WERI-Rb-1 (cell line): Measurements from ENCODE around the gene SPATA16.
"Not testable (repeated sequence)": the region's sequence is repeated elsewhere in the genome, so short reads cannot be mapped to it uniquely, and the experiment has no call there.

Experiments used
- DNase-seq: peaks from one replicate; pipeline ENCODE4 v3.0.0-alpha.2; 2020
- H3K27ac ChIP-seq: fragments of 250-450 bp; sonication (Bioruptor Pico); 2 replicates; pipeline ENCODE4 v1.5.1; 2020; ENCODE audit warnings: mild to moderate bottlenecking, moderate library complexity
- H3K27me3 ChIP-seq: fragments of 250-450 bp; sonication (Bioruptor Pico); 2 replicates; pipeline ENCODE4 v1.5.1; 2021; ENCODE audit warnings: mild to moderate bottlenecking, low read depth, moderate library complexity; ENCODE audit not compliant: insufficient read depth, severe bottlenecking
- H3K36me3 ChIP-seq: fragments of 250-450 bp; sonication (Bioruptor Pico); 2 replicates; pipeline ENCODE4 v1.5.1; 2020; ENCODE audit warnings: mild to moderate bottlenecking, moderate library complexity
- H3K4me3 ChIP-seq: 2 replicates; pipeline ENCODE4 v1.5.1; 2011; ENCODE audit warnings: low read depth, mild to moderate bottlenecking, control low read depth, low read length
- H3K9me3 ChIP-seq: fragments of 250-450 bp; sonication (Bioruptor Pico); 2 replicates; pipeline ENCODE4 v1.5.1; 2021; ENCODE audit warnings: mild to moderate bottlenecking, moderate library complexity; ENCODE audit not compliant: severe bottlenecking
- CTCF ChIP-seq: IDR thresholded peaks from 2 replicates; pipeline ENCODE4 v1.5.1; 2011; ENCODE audit warnings: low read depth, mild to moderate bottlenecking, control low read depth, inconsistent platforms, low read length

Gene SPATA16

GRCh38 chr3:172892158-172892557 lies 248.9 kb downstream of the SPATA16 start:
- H3K9me3 ChIP-seq: no peaks in the 10 kb centered on the region
- no peak for DNase-seq
- no peak overlapping the region for H3K4me3 ChIP-seq
- H3K27me3 ChIP-seq: no peaks in the 10 kb centered on the region
- no peaks in the 10 kb centered on the region for H3K36me3 ChIP-seq
- H3K27ac ChIP-seq: no peak overlapping the region
- TF ChIP-seq CTCF: no peak

- H3K9me3 ChIP-seq: no peaks in the 10 kb centered on the region
- no peak overlapping the region for H3K27ac ChIP-seq
- DNase-seq: no peak
- no peak overlapping the region for H3K4me3 ChIP-seq
- TF ChIP-seq CTCF: no peak
- H3K27me3 ChIP-seq: no peaks in the 10 kb centered on the region
- no peaks in the 10 kb centered on the region for H3K36me3 ChIP-seq
Measured at GRCh38 chr3:172885704-172886103, 255.3 kb downstream of the SPATA16 start.

- no peak for TF ChIP-seq CTCF
- no peaks in the 10 kb centered on the region for H3K9me3 ChIP-seq
- H3K27ac ChIP-seq: no peak overlapping the region
- no peaks in the 10 kb centered on the region for H3K36me3 ChIP-seq
- H3K4me3 ChIP-seq: no peak overlapping the region
- no peak for DNase-seq
- no peaks in the 10 kb centered on the region for H3K27me3 ChIP-seq
Measured at GRCh38 chr3:172882563-172882962, 258.5 kb downstream of the SPATA16 start.

- H3K9me3 ChIP-seq, H3K27me3 ChIP-seq, H3K4me3 ChIP-seq, H3K27ac ChIP-seq, H3K36me3 ChIP-seq, DNase-seq: not testable (repeated sequence)
Measured at GRCh38 chr3:172879381-172879780, 261.7 kb downstream of the SPATA16 start.

- no peak overlapping the region for H3K27ac ChIP-seq
- H3K27me3 ChIP-seq: no peaks in the 10 kb centered on the region
- TF ChIP-seq CTCF: no peak
- DNase-seq: no peak
- no peak overlapping the region for H3K4me3 ChIP-seq
- H3K36me3 ChIP-seq: no peaks in the 10 kb centered on the region
- no peaks in the 10 kb centered on the region for H3K9me3 ChIP-seq
Measured at GRCh38 chr3:172877011-172877410, 264.0 kb downstream of the SPATA16 start.

GRCh38 chr3:172876297-172876696 lies 264.7 kb downstream of the SPATA16 start:
- Histone ChIP-seq H3K36me3 (no peaks in the 10 kb centered on the region), H3K4me3 (no peak overlapping the region), H3K9me3 (no peaks in the 10 kb centered on the region), H3K27me3 (no peaks in the 10 kb centered on the region), H3K27ac (no peak overlapping the region)
- TF ChIP-seq CTCF: no peak
- no peak for DNase-seq
